Measurements from ENCODE around the gene C1orf21. TPM values are rescaled to one million over a fixed set of nuclear protein-coding genes. Genes with fewer than 3 reads are reported as not detected.
A peak's percentile ranks its signal among the peaks of the same experiment; 100 is the strongest.

The C1orf21 gene
- total and polyA plus RNA-seq, 5 donors: 57.1 to 93.5 (median 73.4) TPM

DNA sequence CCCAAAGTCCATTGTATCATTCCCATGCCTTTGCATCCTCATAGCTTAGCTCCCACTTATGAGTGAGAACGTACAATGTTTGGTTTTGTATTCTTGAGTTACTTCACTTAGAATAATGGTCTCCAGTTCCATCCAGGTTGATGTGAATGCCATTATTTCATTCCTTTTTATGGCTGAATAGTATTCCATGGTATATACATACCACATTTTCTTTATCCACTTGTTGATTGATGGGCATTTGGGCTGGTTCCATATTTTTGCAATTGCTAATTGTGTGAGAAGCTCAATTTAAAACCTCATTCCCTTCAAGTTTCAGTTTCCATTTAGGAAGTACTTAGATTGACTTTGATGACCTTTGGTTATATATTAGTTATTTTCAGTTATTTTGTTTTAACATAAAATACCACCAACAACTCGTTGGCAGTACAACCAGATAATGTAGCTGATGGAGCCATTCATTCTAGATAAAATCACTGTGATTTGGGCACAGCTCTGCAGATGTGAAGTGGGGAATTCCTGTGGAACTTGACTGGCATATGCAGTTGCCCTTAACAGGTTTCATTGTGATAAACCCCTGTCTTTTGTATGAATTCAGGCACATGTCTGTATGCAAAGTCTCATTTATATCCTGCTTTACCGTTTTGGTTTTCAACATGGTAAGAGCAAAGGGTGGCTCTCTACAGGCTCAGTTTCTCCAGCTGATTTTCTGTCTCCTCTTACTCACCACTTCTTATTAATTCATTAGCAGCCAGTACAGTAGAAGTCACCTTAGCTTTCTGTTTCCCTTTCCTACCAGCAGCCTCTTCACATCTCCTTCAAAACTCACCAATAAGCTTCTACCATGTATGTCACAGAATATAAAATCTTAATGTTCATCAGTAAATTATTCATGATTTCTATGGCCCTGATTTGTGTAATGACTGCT lies 170.9 kb downstream of the C1orf21 start:
- no peak for ATAC-seq
- H3K4me3 ChIP-seq (ENCODE audit: low read length): no peak overlapping the region
- no peaks in the 10 kb centered on the region for H3K27me3 ChIP-seq (ENCODE audit: control insufficient read depth, insufficient read depth)
- H3K27ac ChIP-seq (ENCODE audit: low read length): no peak overlapping the region
- H3K4me1 ChIP-seq (ENCODE audit: control insufficient read depth, insufficient read depth, low read length): peaks cover 11% of the 10 kb centered on the region
- no peak for DNase-seq
- no peaks in the 10 kb centered on the region for H3K9me3 ChIP-seq (ENCODE audit: control insufficient read depth, low read length)
- intact Hi-C loops (cut with DNase I): no loop called here
- 80% methylated on average over 3 of the region's 3 CpGs for WGBS

GRCh38 chr1:184558691-184559090 lies 171.9 kb downstream of the C1orf21 start:
- Histone ChIP-seq H3K27ac (ENCODE audit: low read length) (no peak overlapping the region), H3K4me1 (ENCODE audit: control insufficient read depth, insufficient read depth, low read length) (peaks cover 11% of the 10 kb centered on the region), H3K4me3 (ENCODE audit: low read length) (no peak overlapping the region), H3K27me3 (ENCODE audit: control insufficient read depth, insufficient read depth) (no peaks in the 10 kb centered on the region), H3K9me3 (ENCODE audit: control insufficient read depth, low read length) (no peaks in the 10 kb centered on the region)
- no peak for DNase-seq
- ATAC-seq: no peak
- intact Hi-C loops (cut with DNase I): no loop called here

DNA sequence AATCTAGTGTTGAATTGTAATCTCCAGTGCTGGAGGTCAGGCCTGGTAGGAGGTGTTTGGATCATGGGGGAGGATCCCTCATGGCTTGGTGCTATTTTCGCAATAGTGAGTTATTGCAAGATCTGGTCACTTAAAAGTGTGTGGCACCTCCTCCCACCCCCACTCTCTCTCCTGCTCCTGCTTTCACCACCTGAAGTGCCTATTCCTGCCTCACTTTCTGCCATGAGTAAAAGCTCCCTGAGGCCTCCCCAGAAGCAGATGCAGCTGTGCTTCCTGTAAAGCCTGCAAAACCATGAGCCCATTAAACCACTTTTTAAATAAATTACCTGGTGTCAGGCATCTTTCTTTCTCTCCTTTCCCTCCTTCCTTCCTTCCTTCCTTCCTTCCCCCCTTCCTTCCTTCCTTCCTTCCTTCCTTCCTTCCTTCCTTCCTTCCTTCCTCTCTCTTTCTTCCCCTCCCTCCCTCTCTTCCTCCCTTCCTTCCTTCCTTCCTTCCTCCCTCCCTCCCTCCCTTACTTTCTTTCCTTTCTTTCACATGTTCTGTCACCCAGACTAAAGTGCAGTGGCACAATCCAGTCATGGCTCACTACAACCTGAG lies 172.4 kb downstream of the C1orf21 start:
- no peak overlapping the region for H3K27ac ChIP-seq (ENCODE audit: low read length)
- 92% methylated on average over 1 of the region's 1 CpG for WGBS
- ATAC-seq (no peak), DNase-seq (no peak)
- intact Hi-C loops (cut with DNase I): no loop called here
- H3K9me3 ChIP-seq (ENCODE audit: control insufficient read depth, low read length): no peaks in the 10 kb centered on the region
- H3K27me3 ChIP-seq (ENCODE audit: control insufficient read depth, insufficient read depth): no peaks in the 10 kb centered on the region
- H3K4me3 ChIP-seq (ENCODE audit: low read length): no peak overlapping the region
- peaks cover 11% of the 10 kb centered on the region for H3K4me1 ChIP-seq (ENCODE audit: control insufficient read depth, insufficient read depth, low read length)

DNA sequence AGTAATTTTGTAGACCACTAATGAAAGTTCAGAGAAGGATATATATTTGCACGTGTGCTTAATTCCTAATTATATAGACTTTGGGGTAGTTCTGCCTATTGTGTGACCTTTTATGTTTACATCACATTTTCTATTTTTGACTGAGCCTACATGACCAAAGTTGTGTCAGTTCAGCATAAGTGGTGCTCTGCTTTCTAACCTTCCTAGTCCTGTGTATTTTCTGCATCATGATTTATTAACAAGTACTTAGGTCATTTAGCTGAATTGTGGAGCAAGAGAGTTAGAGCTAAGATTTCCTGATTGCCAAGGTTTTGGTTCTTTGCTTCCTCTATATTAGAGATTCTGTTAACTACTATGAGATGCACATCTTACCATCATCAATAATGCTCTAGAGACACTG lies 176.0 kb downstream of the C1orf21 start:
- intact Hi-C loops (cut with DNase I): loop anchor here (5.0 to 10.0 kb wide), 7 partner anchors 102 to 488 kb away; partner anchors contain the start of gene C1orf21 (in 4 of the 4)
- 55% methylated on average over 1 of the region's 1 CpG for WGBS
- Histone ChIP-seq H3K4me1 (ENCODE audit: control insufficient read depth, insufficient read depth, low read length) (peaks cover 5% of the 10 kb centered on the region), H3K4me3 (ENCODE audit: low read length) (no peak overlapping the region), H3K27me3 (ENCODE audit: control insufficient read depth, insufficient read depth) (no peaks in the 10 kb centered on the region), H3K9me3 (ENCODE audit: control insufficient read depth, low read length) (no peaks in the 10 kb centered on the region), H3K27ac (ENCODE audit: low read length) (no peak overlapping the region)
- ATAC-seq (no peak), DNase-seq (no peak)

DNA sequence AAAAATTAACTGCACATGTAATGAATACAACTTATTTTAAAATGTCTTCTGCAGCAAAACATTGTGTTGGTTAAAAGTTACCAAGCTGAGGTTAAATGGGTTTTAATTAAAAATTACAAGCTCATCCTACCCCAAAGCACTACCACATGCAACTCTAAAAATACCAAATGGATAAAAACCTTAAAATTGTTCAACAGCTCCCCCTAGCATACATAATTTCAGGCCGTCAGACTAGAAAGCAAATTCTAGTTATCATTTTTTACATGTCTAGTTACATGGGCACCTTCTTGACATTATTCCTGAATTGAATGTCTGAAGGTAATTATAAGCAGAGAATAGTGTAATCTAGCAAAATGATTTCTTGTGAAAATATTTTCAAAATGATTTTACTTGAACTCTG lies 176.5 kb downstream of the C1orf21 start:
- peak in 1 of 2 donors; percentile 49 for ATAC-seq
- WGBS: 8% methylated on average over 1 of the region's 1 CpG
- intact Hi-C loops (cut with DNase I): loop anchor here (5.0 to 10.0 kb wide), 7 partner anchors 101 to 489 kb away; partner anchors contain the start of gene C1orf21 (in 4 of the 4)
- DNase-seq: no peak
- H3K9me3 ChIP-seq (ENCODE audit: control insufficient read depth, low read length): no peaks in the 10 kb centered on the region
- H3K27ac ChIP-seq (ENCODE audit: low read length): no peak overlapping the region
- no peak overlapping the region for H3K4me3 ChIP-seq (ENCODE audit: low read length)
- peaks cover 4% of the 10 kb centered on the region for H3K4me1 ChIP-seq (ENCODE audit: control insufficient read depth, insufficient read depth, low read length)
- H3K27me3 ChIP-seq (ENCODE audit: control insufficient read depth, insufficient read depth): no peaks in the 10 kb centered on the region

- intact Hi-C loops (cut with DNase I): loop anchor here (10.0 kb wide), 5 partner anchors 98 to 492 kb away; partner anchors contain the start of gene C1orf21 (in 2 of the 4)
- DNase-seq: no peak
- WGBS: 98% methylated on average over 1 of the region's 1 CpG
Observed at GRCh38 chr1:184567009-184567408, 180.2 kb downstream of the C1orf21 start.

GRCh38 chr1:184567637-184568036 lies 180.8 kb downstream of the C1orf21 start:
- H3K27me3 ChIP-seq (ENCODE audit: control insufficient read depth, insufficient read depth): no peaks in the 10 kb centered on the region
- H3K4me3 ChIP-seq (ENCODE audit: low read length): no peak overlapping the region
- WGBS: 85% methylated on average over 2 of the region's 2 CpGs
- H3K27ac ChIP-seq (ENCODE audit: low read length): no peak overlapping the region
- intact Hi-C loops (cut with DNase I): loop anchor here (10.0 kb wide), 5 partner anchors 97 to 493 kb away; partner anchors contain the start of gene C1orf21 (in 2 of the 4)
- DNase-seq (no peak), ATAC-seq (no peak)
- H3K9me3 ChIP-seq (ENCODE audit: control insufficient read depth, low read length): no peaks in the 10 kb centered on the region
- H3K4me1 ChIP-seq (ENCODE audit: control insufficient read depth, insufficient read depth, low read length): no peaks in the 10 kb centered on the region

More at GRCh38 chr1:184567009-184567408, 180.2 kb downstream of the C1orf21 start:
- Histone ChIP-seq H3K4me3 (ENCODE audit: low read length) (no peak overlapping the region), H3K27ac (ENCODE audit: low read length) (no peak overlapping the region), H3K4me1 (ENCODE audit: control insufficient read depth, insufficient read depth, low read length) (peaks cover 2% of the 10 kb centered on the region), H3K9me3 (ENCODE audit: control insufficient read depth, low read length) (no peaks in the 10 kb centered on the region), H3K27me3 (ENCODE audit: control insufficient read depth, insufficient read depth) (no peaks in the 10 kb centered on the region)
- no peak for ATAC-seq

DNA sequence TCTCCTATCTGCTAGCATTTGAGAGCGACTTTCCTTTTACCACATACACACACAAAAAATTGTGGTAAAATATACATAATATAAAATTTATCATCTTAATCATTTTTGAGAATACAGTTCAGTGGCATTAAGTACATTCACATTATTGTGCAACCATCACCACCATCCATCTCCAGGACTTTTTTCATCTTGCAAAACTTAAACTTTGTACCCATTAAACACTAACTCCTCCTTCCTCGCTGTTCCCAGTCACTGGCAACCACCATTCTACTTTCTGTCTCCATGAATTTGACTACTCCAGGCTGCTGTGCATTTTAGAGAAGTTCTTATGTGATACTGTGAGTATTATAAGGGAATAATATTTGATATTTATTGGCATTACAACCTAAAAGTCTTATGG lies 181.3 kb downstream of the C1orf21 start:
- DNase-seq: no peak
- Histone ChIP-seq H3K4me1 (ENCODE audit: control insufficient read depth, insufficient read depth, low read length) (no peaks in the 10 kb centered on the region), H3K9me3 (ENCODE audit: control insufficient read depth, low read length) (no peaks in the 10 kb centered on the region), H3K27ac (ENCODE audit: low read length) (no peak overlapping the region), H3K4me3 (ENCODE audit: low read length) (no peak overlapping the region), H3K27me3 (ENCODE audit: control insufficient read depth, insufficient read depth) (no peaks in the 10 kb centered on the region)
- intact Hi-C loops (cut with DNase I): loop anchor here (10.0 kb wide), 5 partner anchors 97 to 493 kb away; partner anchors contain the start of gene C1orf21 (in 2 of the 4)
- no peak for ATAC-seq
- WGBS: 96% methylated on average over 2 of the region's 2 CpGs

- DNase-seq: no peak
- H3K27me3 ChIP-seq (ENCODE audit: control insufficient read depth, insufficient read depth): no peaks in the 10 kb centered on the region
- WGBS: 86% methylated on average over 4 of the region's 4 CpGs
- no peak overlapping the region for H3K4me3 ChIP-seq (ENCODE audit: low read length)
- no peaks in the 10 kb centered on the region for H3K4me1 ChIP-seq (ENCODE audit: control insufficient read depth, insufficient read depth, low read length)
- H3K9me3 ChIP-seq (ENCODE audit: control insufficient read depth, low read length): no peaks in the 10 kb centered on the region
- no peak for ATAC-seq
- intact Hi-C loops (cut with DNase I): loop anchor here (10.0 kb wide), 5 partner anchors 96 to 494 kb away; partner anchors contain the start of gene C1orf21 (in 2 of the 4)
- no peak overlapping the region for H3K27ac ChIP-seq (ENCODE audit: low read length)
Observed at GRCh38 chr1:184569106-184569505, 182.3 kb downstream of the C1orf21 start.

- intact Hi-C loops (cut with DNase I): loop anchor here in 1 of 4 donors (10.0 kb wide), 1 partner anchor 90 kb away; no protein-coding TSS in a partner anchor
- peak in 1 of 3 donors; percentile 50 for DNase-seq
- 69% methylated on average over 8 of the region's 8 CpGs for WGBS
- no peak overlapping the region for H3K27ac ChIP-seq (ENCODE audit: low read length)
- no peaks in the 10 kb centered on the region for H3K27me3 ChIP-seq (ENCODE audit: control insufficient read depth, insufficient read depth)
- no peaks in the 10 kb centered on the region for H3K9me3 ChIP-seq (ENCODE audit: control insufficient read depth, low read length)
- H3K4me1 ChIP-seq (ENCODE audit: control insufficient read depth, insufficient read depth, low read length): no peaks in the 10 kb centered on the region
- no peak overlapping the region for H3K4me3 ChIP-seq (ENCODE audit: low read length)
- peak in 1 of 2 donors; percentile 50 for ATAC-seq
Observed at GRCh38 chr1:184574588-184574987, 187.8 kb downstream of the C1orf21 start.

DNA sequence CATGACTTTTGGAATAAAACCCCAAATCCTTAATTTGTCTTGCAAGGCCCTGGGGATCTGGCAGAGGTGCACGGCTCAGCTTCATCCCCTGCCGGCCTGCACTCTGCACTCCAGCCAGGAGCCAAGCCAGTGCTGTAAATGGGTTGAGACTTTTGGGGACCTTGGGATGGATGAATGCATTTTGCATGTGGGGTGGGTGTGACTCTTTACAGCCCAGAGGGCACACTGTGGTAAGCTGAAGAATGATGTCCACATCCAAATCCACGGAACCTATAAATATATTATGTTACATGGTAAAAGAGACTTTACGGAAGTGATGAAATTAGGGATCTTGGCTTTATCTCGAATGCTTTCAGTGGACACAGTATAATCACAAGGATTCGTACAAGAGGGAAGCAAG lies 190.0 kb downstream of the C1orf21 start:
- Histone ChIP-seq H3K4me1 (ENCODE audit: control insufficient read depth, insufficient read depth, low read length) (no peaks in the 10 kb centered on the region), H3K27ac (ENCODE audit: low read length) (no peak overlapping the region)
- WGBS: 66% methylated on average over 6 of the region's 6 CpGs

More for the DNA sequence above, 190.0 kb downstream of the C1orf21 start:
- ATAC-seq: peak; percentile 47 to 56
- DNase-seq: no peak
- H3K4me3 ChIP-seq (ENCODE audit: low read length): no peak overlapping the region
- H3K9me3 ChIP-seq (ENCODE audit: control insufficient read depth, low read length): no peaks in the 10 kb centered on the region
- H3K27me3 ChIP-seq (ENCODE audit: control insufficient read depth, insufficient read depth): no peaks in the 10 kb centered on the region
- intact Hi-C loops (cut with DNase I): loop anchor here in 1 of 4 donors (10.0 kb wide), 1 partner anchor 88 kb away; no protein-coding TSS in a partner anchor

Measured in right cardiac atrium (tissue), 5 donors.